NCI-H748 (cell line): ENCODE results near the gene UBAP1.
"Not testable (repeated sequence)": the region's sequence is repeated elsewhere in the genome, so short reads cannot be mapped to it uniquely, and the experiment has no call there.

Experiments
- DNase-seq: peaks from one replicate; lab custom pipeline; 2025; ENCODE audit not compliant: unreplicated experiment; lab: John Stamatoyannopoulos, UW

The UBAP1 gene

DNA sequence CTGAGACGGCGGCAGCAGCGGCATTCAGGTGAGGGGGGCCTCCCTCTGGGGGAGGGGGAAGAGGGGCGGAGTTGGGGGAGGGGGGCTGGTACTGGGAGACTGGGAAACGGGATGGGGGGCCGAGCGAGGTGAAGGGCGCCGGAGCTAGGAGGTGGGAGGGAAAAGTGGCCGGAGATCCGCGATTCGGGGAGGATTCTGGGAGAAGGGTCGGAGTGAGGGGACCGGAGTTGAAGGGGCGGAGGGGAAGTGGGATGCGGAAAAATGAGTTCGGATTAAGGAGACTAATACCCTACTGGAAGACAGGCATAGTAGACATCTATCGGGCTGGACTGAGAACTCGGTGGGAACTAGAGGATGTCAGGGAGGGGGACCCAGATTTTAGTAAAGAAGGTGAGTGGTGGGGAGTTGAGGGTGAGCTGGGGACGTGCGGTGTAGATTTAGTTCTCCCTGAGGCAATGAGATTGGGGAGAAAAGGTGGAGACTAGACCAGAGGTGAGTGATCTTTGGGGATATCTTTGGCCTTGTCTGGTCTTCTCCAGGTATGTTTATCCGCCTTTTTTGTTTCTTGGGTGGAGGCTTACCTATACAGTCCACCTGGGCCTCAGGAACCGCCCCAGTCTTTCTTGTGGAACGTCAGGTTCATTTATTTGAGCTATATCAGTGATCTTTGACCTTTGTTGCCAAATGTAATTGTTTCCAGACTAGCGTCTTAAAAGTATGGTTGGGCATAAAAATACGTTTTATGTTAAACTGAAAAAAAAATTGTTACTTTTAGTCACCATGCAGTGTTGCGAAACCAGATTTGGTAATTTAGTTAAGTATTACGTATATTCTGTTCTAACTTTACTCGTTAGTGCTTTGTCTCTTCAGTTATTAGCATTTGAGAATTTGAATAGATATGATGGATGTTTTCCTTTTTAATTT is 632 bp downstream of the UBAP1 start:
- peak; percentile 83 for DNase-seq

DNA sequence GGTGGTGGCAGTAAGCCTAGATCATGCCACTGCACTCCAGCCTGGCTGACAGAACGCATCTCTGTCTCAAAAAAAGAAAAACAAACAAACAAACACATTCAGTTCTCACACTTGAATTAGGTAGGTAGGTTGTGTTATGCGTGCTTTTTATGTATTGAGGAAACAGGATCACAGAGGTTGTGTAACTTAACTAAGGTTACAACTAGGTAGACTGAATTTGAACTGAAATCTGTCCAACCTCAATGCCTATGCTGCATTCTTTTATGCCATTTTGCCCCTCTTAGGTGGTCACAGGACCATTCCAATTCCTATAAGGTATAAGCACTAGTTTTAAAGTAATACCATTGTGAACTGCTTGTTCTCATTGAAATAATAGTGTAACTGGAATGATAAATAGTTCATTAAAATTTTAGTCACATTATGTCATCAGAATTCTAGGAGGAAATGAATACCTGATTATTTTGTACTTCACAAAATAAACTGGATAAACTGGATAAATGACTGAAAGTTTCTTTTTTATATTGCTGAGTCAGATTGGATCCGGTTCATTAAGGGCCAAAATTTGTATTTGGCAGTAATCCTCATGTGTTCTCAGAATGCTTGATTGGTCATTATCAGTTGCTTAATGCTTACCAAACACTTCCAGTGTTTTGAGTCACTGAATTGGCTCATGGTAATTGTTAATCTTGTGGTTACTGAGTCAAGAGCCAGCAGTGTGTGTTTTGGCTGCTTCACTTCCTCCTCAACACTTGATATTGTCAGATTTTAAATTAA is 7.1 kb downstream of the UBAP1 start:
- peak; percentile 45 for DNase-seq

DNA sequence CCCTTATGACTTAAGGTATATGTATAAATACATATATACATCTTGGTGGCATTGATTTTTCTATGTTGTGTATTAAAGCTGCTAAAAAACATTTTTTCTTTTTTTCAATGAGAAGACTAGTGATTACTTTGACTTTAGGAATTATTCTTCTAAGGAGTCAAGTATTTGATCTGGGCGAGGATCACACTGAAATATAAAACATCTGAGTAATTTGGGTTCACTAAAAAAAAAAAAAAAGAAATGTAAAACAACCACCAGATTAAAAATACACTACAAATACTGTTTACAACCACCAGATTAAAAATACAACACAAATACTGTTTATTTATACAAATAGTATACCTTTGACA is 9.0 kb downstream of the UBAP1 start:
- no peak for DNase-seq

DNA sequence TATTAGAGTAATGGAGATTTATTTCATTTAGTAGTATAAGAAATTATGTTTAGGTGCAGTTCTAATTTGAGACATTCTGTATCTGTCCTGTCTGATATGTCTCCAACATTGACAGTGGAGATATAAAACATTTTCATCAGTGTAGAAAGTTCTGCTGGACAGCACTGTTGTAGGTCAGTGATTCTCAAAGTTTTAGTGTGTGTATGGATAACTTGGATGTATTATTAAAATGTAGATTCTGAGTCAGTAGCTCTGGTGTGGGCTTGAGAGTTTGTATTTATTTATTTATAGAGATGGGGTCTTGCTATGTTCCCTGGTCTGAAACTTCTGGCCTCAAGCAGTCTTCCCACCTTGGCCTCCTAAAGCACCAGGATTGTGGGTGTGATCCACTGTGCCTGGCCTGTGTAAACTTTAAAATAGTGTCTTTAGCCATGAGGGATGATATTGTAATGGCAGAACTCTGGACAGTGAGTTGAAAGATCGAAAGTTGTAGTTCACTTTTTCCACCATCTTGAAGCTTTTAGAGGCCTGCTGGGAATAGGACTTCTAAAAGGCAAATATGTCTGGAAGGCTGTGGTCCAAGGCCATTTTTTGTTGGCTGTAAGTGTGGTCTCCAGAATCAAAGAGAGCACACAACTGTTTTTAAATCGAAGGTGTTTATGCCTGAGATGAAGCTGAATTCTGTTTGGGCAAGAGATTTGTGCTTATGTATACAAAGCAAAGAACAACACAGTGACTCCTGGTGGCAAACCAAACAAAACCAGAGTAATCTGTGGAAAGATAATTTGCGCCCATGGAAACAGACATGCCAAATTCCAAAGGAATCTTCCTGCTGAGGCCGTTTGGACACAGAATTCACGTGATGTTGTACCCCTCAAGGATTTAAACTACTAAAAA is 12.4 kb downstream of the UBAP1 start:
- DNase-seq: peak; percentile 80

DNA sequence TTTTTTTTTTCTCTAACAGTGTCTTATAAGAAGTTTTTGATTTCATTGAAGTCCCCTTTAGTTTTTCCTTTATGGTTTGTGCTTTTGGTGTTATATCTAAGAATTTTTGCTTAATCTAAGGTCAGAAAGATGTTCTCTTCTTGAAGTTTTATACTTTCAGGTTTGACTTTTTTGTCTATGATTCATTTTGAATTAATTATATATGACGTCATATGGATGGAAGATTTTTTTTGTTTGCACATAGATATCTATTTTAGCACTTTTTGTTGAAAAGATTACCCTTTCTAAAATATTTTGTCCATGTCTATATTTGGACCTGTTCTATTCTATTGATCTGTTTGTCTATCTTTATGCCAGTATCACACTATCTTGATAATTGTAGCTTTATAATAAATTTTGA is 16.3 kb downstream of the UBAP1 start:
- DNase-seq: no peak

DNA sequence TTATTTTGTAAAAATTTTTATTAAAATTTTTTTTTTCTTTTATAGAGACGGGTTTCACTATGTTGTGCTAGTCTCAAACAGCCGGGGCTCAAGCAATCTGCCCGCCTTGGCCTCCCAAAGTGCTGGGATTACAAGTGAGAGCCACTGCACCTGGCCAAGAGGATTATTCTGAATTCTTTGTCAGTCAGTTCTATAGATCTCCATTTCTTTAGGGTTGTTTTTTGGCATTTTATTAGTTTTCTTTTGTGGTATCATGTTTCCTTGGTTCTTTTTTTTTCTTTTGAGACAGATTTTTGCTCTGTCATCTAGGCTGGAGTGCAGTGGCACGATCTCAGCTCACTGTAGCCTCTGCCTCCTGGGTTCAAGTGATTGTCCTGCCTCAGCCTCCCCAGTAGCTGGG is 18.4 kb downstream of the UBAP1 start:
- DNase-seq: not testable (repeated sequence)

DNA sequence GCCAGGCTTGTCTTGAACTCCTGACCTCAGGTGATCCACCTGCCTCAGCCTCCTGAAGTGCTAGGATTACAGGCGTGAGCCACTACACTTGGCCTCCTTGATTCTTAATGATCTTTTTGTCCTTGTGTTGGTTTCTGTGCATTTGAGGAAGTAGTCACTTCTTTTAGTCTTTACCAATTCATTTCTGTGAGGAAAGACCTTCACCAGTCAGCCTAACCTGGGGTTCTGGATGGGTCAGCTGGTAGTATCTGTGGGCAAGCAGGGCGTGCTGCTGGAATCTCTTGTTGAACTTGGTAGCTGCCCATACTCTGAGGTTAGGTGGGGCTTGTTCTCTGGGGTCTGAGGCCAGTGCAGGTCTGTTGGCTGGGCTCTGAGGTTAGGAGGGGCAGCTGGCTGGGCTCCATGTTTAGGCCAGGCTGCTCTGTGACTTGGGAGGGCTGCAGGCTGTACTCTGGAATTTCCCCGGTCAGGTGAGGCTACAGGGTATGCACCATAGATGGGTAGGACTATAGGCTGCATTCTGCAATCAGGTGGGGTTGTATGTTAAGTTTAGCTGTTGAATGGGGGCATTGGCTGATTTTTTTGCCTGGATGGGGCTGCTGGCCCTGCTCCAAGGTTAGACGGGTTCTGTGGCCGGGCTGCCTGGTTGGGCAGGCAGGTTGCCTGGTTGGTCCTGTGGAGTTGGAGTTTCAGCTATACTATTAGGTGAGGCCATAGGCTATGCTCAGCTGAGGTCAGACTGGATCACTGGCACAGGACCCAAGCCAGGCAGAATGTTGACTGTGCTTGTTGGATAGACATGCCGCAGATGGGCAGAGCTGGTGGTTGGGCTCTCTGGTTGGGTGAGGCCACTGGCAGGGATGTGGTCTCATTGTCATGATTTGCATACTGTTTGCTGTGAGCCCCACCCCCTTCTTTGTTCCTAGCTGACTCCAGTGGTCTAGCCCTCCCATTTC is 19.2 kb downstream of the UBAP1 start:
- DNase-seq: no peak

DNA sequence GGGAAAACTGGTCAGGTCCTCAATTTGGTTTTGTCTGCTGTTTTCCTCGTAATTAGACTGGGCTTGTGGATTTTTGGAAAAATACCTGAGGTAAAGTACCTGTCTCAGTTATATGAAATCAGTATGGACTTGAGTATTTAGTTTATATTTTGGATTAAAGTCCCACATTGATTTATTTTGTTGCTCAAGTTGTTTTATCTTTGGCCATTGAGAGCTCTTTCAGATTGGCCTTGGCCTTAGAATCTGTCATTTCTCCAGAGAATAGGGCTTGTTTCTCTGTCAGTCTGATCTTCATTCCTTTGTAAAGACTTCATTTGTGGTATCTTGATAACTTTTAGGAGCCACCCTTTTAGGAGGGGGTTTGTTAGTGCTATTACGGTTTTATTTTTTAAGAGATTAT is 21.2 kb downstream of the UBAP1 start:
- DNase-seq: no peak

DNA sequence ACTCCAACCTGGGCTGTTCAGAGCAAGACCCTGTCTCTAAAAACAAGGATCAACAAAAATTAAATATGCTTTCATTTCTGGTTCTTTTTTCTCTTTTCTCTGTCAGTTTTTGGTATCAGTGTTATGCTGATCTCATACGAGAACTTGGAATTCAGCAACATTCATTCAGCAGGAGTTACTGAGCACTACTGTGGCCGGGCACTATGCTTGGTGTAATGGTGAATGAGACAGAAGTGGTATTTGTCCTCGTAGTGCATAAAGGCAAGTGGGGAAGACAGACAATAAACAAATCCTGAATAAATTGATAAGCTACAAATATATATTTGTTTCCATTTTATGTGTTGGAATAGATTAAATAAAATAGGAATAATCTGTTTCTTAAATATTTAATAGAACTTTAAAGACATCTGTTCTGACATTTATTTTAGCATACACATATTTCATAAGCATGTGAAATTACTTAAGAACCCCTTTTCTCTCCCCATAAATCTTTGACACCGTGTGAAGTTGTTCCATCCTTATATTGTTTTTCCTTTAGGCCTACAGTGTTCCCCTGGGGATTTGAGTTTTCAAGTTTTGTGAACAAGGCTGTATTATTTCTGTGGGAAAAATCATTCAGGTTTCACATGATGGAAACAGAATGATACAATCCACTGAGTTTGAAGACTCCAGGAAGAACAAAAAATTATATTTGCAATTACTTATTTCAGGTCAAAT is 24.6 kb downstream of the UBAP1 start:
- DNase-seq: no peak

DNA sequence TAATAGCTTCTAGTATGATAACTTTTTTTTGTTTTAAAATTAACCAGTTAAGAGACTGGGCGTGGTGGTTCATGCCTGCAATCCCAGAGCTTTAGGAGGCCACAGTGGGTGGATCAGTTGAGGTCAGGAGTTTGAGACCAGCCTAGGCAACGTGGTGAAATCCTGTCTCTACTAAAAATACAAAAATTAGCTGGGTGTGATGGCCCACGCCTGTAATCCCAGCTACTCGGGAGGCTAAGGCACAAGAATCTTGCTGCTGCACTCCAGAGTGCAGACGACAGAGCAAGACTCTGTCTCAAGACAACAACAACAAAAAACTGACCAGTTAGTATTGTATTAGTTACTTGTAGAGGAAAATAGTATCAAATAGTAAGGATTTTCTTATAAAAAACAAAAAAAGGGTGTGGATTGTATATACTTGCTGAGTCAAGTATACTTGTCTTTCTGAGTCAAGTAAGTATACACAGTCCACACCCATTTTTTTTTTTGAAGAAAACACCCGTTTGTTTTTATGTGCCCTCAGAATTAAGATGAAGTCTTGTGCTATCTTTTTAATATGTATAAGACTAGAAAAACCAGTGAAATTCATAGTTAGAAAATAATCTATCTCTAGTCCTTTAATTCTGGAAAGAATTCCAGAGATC is 25.3 kb downstream of the UBAP1 start:
- no peak for DNase-seq

DNA sequence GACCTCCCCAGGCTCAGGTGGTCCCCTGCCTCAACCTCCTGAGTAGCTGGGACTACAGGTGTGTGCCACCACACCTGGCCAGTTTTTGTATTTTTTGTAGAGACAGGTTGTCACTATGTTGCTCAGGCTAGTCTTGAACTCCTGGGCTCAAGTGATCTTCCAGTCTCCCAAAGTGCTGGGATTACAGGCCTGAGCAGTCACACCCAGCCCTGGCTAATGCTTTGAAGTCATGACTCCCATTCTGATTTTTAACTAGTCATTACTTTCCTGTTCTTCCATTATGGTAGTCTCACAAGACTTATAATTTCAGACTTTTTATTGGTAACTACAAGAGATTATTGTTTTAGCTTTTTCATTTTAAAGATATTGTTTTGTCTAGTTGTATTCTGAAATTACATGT is 26.3 kb downstream of the UBAP1 start:
- no peak for DNase-seq

DNA sequence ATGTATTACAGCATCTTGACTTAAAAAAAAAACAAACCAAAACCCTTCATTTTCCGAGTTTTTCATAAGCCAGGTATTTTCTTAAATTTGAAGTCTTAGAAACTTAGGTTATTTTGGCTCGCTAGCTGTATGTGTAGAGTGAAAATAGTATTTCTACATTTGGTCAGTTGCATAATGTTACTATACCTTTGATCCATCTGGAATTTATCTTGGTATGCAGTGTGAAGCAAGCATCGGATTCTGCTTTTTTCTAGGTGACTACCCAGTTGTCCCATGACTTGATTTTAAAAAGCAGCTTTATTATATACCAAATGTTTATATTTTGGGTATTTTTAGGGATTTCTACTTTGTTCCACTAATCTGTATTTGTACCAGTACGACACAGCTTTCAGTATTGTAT is 27.7 kb downstream of the UBAP1 start:
- DNase-seq: no peak

DNA sequence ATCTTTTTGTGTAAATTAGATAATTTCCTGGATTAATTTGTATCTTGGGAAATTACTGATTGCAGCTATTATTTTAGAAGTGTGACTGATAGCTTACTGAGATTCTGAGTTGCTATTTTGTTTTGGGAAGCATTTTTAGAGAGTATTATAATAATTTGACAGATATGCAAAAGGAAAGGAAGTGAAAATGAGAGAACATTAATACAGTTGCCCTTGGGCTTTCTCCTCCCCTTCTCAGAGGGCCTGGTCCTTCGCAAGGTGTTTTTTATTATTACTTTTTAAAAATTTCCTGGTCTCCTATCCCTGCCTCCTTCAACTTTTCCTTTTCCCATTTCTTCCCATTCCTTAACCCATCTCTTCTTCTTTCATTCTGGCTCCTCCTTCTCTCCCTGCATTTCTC is 32.6 kb downstream of the UBAP1 start:
- no peak for DNase-seq

DNA sequence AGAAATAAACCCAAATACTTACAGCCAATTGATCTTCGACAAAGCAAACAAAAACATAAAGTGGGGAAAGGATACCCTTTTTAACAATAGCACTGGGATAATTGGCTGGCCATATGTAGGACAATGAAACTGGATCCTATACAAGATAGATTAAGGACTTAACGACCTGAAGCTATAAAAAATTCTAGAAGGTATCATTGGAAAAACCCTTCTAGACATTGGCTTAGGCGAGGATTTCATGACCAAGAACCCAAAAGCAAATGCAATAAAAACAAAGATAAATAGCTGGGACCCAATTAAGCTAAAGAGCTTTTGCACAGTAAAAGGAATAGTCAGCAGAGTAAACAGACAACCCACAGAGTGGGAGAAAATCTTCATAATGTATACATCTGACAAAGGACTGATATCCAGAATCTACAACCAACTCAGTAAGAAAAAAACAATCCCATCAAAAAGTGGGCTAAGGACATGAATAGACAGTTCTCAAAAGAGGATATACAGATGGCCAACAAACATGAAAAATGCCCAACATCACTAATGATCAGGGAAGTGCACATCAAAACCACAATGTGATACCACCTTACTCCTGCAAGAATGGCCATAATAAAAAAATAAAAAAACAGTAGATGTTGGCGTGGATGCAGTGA is 35.6 kb downstream of the UBAP1 start:
- DNase-seq: peak; percentile 64

DNA sequence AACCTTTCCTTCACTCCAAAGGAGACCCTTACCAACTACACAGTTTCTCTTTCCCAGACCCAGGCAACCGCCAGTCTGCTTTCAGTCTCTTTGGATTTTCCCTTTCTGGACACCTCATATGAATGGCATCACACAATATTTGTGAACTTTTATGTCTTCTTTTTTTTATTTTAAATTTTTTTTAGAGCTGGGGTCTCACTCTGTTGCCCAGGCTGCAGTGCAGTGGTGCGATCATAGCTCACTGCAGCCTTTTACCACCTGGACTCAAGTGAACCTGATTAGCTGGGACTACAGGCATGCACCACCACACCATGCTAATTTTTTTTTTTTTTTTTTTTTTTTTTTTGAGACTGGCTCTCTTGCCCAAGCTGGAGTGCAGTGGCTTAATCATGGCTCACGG is 37.5 kb downstream of the UBAP1 start:
- DNase-seq: no peak

DNA sequence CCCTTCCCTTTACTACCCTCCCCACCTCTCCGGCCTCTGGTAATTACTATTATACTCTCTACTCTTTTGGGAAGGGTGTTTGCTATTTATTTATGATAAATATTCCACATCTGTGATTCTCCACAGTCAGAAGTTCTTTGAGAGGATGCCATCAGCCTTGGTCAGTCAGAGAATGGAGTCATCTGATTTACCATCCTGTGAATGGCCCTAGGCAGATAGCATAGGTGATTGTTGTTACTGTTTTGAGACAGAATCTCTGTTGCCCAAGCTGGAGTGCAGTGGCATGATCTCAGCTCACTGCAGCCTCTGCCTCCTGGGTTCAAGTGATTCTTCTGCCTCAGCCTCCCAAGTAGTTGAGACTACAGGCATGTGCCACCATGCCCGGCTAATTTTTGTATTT is 38.2 kb downstream of the UBAP1 start:
- not testable (repeated sequence) for DNase-seq

DNA sequence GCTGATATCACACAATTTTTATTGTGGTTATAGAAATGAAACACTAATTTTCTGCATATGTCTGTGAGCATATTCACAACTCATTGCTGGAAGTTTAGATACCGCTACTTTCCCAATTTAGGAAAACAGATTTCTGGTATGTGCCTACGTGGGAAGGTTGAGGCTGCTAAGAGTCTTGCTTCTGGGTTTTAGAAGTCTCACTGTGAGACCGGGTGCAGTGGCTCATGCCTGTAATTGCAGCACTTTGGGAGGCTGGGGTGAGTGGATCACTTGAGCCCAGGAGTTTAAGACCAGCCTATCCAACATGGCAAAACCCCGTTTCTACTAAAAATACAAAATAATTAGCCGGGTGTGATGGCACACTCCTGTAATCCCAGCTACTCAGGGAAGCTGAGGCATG is 39.6 kb downstream of the UBAP1 start:
- no peak for DNase-seq

DNA sequence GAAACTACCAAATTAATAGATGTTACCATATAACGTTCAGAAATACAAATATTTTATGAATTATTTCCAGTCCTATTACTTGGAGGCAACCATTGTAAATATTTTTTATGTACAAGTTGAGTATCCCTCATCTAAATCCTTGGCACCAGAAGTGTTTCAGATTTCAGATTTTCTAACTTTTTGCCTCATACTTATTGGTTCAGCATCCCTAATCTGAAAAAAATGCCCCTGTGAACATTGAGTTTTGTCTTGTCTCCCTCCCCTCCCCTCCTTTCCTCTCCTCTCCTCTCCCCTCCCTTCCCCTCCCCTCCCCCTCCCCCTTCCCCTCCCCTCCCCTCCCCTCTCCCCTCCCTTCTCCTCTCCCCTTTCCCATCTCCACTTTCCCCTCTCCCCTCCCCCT is 40.6 kb downstream of the UBAP1 start:
- DNase-seq: no peak

DNA sequence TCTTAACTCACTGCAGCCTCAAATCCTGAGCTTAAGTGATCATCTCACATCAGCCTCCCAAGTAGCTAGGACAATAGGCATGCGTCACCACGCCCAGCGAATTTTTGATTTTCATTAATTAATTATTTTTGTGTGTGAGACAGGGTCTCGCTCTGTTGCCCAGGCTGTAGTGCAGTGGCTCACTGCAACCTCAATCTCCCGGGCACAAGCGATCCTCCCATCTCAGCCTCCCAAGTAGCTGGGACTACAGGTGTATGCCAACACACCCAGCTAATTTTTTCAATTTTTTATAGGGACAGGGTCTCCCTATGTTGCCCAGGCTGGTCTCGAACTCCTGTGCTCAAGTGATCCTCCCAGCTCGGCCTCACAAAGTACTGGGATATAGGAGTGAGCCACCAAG is 41.4 kb downstream of the UBAP1 start:
- no peak for DNase-seq
